Inflammatory macrophage treated with lipopolysaccharide for 4 hours (primary cell): ENCODE results near the gene CENPU.
A peak's percentile ranks its signal among the peaks of the same experiment; 100 is the strongest.

Source experiments
- DNase-seq: peaks from one replicate; pipeline ENCODE4 v3.0.0-alpha.2; 2020

Gene CENPU

GRCh38 chr4:184702114-184702513 lies 31.8 kb downstream of the CENPU start:
- no peak for DNase-seq

DNA sequence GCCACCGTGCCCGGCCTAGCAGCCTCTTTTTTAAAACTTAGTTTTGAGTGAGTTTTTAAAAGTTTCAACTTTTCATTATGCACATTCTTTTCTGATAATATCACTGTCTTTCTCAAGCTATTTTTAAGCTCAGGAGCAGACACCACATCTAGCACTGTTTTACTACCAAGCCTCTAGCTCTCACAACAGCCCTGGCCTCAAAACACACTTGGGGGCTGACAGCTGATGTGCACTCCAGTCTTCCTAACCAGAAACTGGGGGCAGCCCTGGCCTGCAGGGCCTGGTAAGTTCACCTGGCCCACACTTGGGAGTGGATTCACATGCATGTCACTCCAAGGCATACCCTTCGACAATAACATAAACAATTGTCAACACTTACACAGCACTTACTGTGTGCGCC lies 34.0 kb downstream of the CENPU start:
- no peak for DNase-seq

DNA sequence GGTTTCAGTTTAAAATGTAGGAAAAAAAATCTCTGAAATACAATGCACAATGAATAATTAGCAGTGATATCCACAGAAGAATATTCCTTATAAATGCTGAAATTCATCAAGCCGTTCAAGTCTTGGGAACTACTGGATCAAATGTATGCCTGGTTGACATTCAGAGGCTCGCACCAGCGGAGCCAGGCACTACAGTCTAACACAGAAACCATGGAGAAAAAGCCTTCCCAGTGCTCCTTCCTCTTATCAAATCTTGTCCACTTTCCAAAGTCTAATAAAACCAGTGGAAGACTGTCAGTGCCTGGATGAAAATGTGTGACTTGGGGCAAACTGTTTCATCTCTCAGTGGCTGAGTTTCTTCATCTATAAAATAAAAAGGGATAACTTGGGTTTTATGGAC lies 35.9 kb downstream of the CENPU start:
- DNase-seq, result no peak

- no peak for DNase-seq
These were observed 38.6 kb downstream of the CENPU start for GRCh38 chr4:184695178-184695896.

DNA sequence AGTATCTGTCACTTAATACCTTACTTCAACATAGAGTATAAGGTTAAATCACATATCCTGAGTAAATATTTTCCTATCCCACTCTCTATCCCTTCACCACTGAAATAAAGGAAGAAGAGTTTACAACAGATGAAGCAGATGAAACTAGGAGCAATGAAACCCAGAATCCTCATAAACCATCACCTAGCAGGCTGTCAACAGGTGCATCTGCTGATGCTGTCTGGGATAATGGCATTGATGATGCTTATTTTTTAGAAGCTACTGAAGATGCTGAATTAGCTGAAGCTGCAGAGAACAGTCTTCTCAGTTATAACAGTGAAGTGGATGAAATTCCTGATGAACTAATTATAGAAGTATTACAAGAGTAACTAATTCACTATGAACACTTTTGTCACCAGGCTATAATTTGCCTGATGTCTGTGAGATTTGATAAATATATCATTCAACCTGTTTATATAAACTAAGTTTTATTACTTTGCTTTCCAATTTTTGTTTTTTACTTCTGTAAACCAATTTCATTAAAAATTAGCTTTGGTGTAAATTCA lies 39.4 kb downstream of the CENPU start:
- DNase-seq, result no peak

GRCh38 chr4:184693056-184693455 lies 40.8 kb downstream of the CENPU start:
- no peak for DNase-seq

DNA sequence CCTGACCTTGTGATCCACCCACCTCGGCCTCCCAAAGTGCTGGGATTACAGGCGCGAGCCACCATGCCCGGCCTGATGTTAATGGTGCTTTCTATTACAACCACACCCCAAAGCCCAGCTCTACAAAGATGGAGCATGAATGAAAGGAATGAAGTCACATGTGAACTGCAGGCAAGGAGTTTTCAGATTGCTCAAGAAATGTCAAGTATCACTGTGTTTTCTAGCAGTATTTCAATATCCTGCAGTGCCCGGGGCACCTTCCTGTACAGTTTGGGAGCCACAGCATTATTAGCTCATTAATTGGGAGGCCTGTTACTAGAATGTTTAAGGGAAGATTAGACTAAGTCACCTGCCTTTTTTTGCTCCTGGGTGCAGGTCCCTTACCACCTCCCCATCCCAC lies 44.2 kb downstream of the CENPU start:
- no peak for DNase-seq

DNA sequence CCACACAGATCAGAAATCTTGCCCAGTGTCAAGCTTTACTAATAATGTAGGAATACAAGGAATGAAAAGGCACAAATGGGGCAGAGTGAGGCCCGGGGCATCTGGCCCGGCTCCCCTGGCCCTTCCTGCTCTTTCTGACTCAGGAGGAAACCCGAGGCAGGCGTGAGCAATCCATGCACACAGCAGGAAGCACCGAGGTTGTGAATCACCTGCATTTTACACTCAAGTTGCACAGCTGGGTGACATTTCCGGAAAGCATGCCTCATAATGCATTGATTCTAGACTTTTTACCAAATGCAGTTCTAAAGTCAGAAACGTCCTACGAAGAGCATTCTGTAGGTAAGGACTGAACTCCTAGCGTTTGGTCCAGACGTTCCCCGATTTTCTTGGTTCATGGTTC lies 45.4 kb downstream of the CENPU start:
- no peak for DNase-seq

DNA sequence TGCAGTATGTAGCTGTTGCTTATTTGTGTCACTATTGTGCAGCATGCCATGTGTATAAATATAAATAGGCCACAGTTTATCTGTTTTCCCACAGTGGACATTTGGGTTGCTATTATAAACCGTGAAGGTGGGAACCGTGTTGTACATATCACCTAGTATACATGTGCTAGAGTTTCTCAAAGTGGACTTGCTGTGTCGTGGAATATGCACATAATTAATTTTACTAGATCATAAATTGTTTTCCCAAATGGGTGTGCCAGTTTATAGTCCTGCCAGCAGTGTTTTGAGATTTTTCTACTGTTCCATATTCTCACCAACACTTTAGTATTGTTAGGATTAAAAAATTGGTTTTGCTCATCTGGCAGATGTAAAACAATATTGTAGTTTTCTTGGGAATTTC lies 45.9 kb downstream of the CENPU start:
- DNase-seq, result no peak

DNA sequence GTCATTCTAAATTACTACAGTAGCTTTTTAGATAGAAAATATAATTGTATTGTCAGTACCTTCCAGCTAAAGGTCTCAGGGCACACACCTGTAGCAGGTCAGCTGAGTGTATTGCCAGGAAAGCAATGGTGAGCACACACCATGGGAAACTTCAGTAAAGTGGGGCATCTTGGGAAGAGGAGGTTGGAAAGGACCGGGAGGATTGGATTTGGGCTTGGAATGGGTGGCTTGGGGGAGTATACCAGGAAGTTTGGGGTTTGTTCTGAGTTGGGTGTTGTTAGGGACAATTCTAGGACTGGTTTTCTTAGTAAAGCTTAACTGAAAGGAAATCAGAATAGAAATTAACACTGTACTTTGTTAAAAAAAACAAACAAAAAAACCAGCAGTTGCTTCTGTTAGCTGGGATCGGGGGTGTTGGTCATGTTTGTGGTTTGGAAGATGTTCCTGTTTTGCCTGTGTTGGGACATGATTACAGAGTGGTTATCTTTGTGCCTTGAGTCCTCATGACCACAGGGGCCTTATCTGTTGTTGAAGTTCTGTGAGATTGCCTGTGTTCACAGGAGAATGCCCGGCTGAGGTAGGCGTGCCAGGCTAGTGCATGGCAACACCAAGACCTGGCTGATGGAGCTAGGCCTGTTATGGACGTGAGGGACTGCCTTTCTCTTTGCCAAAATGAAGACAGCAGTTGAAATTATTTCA lies 49.3 kb downstream of the CENPU start:
- peak; percentile 73 for DNase-seq

DNA sequence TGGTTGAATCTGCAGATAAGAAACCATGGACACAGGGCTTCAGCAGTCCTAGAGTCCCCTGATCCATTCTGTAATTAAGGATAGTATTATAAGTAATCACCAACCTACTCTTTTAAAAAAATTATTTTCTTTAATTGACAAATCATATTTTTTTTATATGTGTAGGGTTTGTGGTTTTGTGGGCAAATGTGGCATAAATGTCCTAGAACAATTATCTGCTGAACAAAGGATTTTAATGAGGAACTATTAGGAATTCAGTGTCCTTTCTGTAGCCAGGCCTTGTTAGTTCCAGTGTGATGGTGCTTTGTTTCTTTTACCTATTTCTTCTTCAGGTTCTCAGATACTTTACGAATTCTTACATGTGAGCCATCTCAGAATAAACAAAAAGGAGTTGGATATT lies 52.0 kb downstream of the CENPU start:
- DNase-seq, result no peak

- peak; percentile 22 for DNase-seq
These were observed 53.2 kb downstream of the CENPU start for GRCh38 chr4:184680698-184681097.

GRCh38 chr4:184675821-184676492 lies 57.9 kb downstream of the CENPU start:
- DNase-seq, result no peak

- DNase-seq, result no peak
These were observed 58.9 kb downstream of the CENPU start for GRCh38 chr4:184675018-184675417.

GRCh38 chr4:184674011-184674410 lies 59.9 kb downstream of the CENPU start:
- DNase-seq, result no peak

DNA sequence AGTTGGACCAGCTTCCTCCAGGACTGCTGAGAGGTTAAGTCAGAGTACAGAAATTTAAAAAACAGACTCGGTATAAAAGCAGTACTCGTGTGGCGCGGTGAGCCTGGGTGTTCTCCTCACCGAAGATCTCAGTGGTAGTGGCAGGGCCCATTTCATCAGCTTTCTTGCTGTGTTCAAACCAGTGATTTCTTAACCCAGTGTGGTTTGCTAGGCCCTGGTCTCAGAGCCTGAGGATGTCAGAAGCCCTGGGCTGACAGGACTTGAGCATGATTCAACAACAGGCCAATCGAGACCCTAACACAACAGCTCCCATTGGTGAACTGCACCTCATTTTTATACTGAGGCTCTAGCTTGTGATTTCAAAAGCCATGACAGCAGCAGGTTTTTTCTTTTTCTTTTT lies 61.2 kb downstream of the CENPU start:
- DNase-seq, result no peak

GRCh38 chr4:184671101-184671500 lies 62.8 kb downstream of the CENPU start:
- no peak for DNase-seq

- no peak for DNase-seq
These were observed 64.6 kb downstream of the CENPU start for GRCh38 chr4:184669251-184669650.

DNA sequence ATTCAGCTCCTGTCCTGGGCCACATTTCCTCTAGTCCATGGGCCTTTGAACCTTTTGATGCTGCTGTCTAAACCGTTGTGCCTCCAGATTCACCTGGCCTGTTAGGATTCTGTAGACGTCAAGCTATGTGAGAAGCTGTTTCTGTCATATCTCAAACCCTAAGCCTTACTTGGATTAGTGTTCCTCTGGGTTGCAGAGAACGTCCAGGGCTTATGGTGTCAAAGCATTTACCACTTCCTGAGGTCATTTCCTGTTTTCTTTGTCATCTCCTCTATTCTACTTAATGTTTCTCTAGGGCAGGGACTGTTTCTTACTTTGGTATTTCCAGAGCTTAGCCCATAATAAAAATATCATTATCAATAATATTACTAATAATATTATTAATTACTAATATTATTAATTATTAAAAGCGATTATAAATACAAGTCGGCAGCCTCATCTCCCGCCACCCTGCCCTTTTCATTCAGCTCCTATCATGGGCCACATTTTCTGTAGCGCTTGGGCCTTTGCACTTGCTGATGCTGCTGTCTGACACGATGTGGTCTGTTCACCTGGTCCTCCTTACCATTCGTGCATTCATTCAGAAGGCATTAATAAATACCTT lies 65.3 kb downstream of the CENPU start:
- DNase-seq, result peak; percentile 52

DNA sequence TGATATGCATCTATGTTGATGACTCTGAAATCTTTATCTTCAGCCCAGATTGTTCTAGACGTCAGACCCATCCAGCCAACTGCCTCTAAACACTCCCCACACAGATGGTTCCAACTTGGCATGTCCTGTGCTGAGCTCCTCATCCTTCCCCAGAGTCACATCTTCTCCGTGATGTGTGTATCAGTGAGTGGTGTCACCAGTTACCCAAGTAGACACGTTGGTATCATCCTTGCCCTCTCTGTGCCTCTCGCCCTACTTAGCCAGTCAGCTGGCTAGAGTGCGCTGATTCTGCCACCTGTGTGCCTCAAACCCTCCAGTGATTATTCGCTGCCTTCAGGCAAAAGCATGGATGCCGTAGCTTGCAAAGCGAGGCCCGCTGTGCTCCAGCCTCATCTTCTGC lies 65.8 kb downstream of the CENPU start:
- no peak for DNase-seq

- DNase-seq, result no peak
These were observed 67.2 kb downstream of the CENPU start for GRCh38 chr4:184666670-184667069.

DNA sequence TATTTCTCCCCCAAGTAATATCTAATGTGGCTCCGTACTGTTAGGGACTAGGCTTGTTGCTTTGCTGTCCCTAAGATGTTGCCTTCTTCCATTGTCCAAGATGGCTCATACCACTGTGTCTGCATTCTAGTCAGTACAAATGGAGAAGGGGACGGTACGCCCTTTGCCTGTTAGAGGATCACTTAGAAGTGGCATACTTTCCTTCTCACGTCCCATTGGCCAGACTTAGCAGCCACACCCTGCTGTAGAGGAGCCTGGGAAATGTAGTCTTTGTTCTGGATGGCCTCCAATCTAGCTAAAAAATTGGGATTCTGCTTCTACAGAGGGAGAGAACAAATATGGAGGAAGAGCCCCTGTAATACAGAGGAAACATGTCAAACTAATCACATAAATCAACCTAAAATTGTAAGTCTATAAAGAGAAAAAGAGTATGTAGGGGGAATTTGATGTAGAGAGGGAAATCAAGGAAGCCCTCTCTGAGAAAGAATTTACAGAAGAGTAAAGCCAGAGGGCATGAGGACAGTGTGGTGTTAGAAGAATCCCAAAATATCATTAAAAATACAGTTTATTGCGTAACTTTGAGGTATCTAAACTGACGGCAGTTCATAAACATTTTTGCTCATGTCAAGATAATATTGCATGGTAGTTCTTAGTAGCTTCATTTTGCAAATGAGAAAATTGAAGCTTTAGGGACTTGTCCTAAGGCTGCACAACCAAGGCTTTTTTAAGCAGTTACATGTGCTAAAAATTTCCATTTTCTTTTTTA lies 69.3 kb downstream of the CENPU start:
- DNase-seq, result peak; percentile 34

GRCh38 chr4:184662236-184662635 lies 71.7 kb downstream of the CENPU start:
- DNase-seq, result no peak
